HepG2 (cell line): ENCODE data around the gene ZNF212. TPM values are rescaled to one million over a fixed set of nuclear protein-coding genes. Genes with fewer than 3 reads are reported as not detected.

Source experiments
- ATAC-seq: fragments of 200-7000 bp; cut with Tn5 transposase; 3 replicates; pipeline ENCODE4 v1.9.1; 2020; ENCODE audit warnings: mild to moderate bottlenecking, moderate library complexity
- BruUV-seq: library from RNA; stranded (reverse); fragments of 400-500 nt; replicated peaks from 2 replicates; lab custom pipeline; 2021; lab: Mats Ljungman, UMichigan
- CTCF ChIA-PET: fragments of 300-600 bp; formaldehyde crosslinking; extraction: SDS; loops from one replicate; lab custom pipeline; 2021; ENCODE audit warnings: low total read pairs, inconsistent platforms, low intra/inter-chr PET ratio; lab: Yijun Ruan, JAX
- POLR2A ChIA-PET: fragments of 350-600 bp; sonication (Branson Sonifier 250); formaldehyde crosslinking; loops from one replicate; lab custom pipeline; 2020; ENCODE audit warnings: antibody characterized with exemption, inconsistent platforms; lab: Yijun Ruan, JAX
- DNase-seq: peaks from one replicate; pipeline ENCODE4 v3.0.0-alpha.2; 2015; ENCODE audit warnings: low spot score
- FAIRE-seq: peaks from 3 replicates; lab custom pipeline; 2011; peaks lifted over from hg19 to GRCh38; lab: Jason Lieb, UNC
- H2AFZ ChIP-seq: one replicate; pipeline ENCODE4 v1.6.1; 2011; ENCODE audit warnings: low read length, inconsistent platforms
- H3K27ac ChIP-seq: fragments of 300-600 bp; 3 replicates; pipeline ENCODE4 v1.8.0; 2011; ENCODE audit warnings: mixed run types, mild to moderate bottlenecking, mixed read lengths, low read length, inconsistent platforms; ENCODE audit not compliant: insufficient read depth; ENCODE audit errors: extremely low read length
- H3K27me3 ChIP-seq, 2 experiments: fragments of 200-600 bp in 1 of 2; 2 replicates in 1 of 2; 3 replicates in 1 of 2; pipeline versions ENCODE4 v1.6.0 to v1.8.0; 2011; ENCODE audit warnings: low read length in 2 of 2, mild to moderate bottlenecking in 2 of 2, moderate library complexity in 2 of 2, inconsistent platforms in 1 of 2; ENCODE audit not compliant: insufficient read depth in 2 of 2, control insufficient read depth in 1 of 2
- H3K36me3 ChIP-seq, 2 experiments: fragments of 200-600 bp in 1 of 2; replicated peaks in 1 of 2; 2 replicates in 1 of 2; 3 replicates in 1 of 2; pipeline versions ENCODE4 v1.5.1 to v1.8.0; 2011; ENCODE audit warnings: low read length in 2 of 2, inconsistent platforms in 1 of 2; ENCODE audit not compliant: insufficient read depth in 2 of 2, control insufficient read depth in 1 of 2
- H3K4me1 ChIP-seq: 2 replicates; pipeline ENCODE4 v1.5.1; 2012; ENCODE audit warnings: low read length, inconsistent platforms; ENCODE audit not compliant: insufficient read depth
- H3K4me2 ChIP-seq: 2 replicates; pipeline ENCODE4 v1.6.0; 2011; ENCODE audit warnings: low read depth, low read length, inconsistent platforms
- H3K4me3 ChIP-seq, 3 experiments: fragments of 200-600 bp in 1 of 3; sonication (generic), shearing (Covaris generic) in 1 of 3; replicated peaks in 1 of 3; 2 replicates each; pipeline ENCODE4 v1.5.1; 2011 to 2016; ENCODE audit warnings: low read length in 3 of 3, inconsistent platforms in 2 of 3, low read depth in 2 of 3, mild to moderate bottlenecking in 2 of 3, control low read depth in 1 of 3, mixed read lengths in 1 of 3; ENCODE audit not compliant: insufficient read depth in 1 of 3
- H3K79me2 ChIP-seq: one replicate; pipeline ENCODE4 v1.6.1; 2011; ENCODE audit warnings: low read length, inconsistent platforms; ENCODE audit not compliant: insufficient read depth
- H3K9ac ChIP-seq: 2 replicates; pipeline ENCODE4 v1.6.0; 2011; ENCODE audit warnings: mild to moderate bottlenecking, low read depth, low read length, inconsistent platforms; ENCODE audit not compliant: insufficient read depth
- H3K9me3 ChIP-seq: 2 replicates; pipeline ENCODE4 v1.5.1; 2012; ENCODE audit warnings: mild to moderate bottlenecking, low read length
- H4K20me1 ChIP-seq: 2 replicates; pipeline ENCODE4 v1.6.0; 2011; ENCODE audit warnings: inconsistent platforms, mild to moderate bottlenecking, low read length, moderate library complexity; ENCODE audit not compliant: insufficient read depth
- HES4 ChIP-seq: sonication (generic); formaldehyde crosslinking; IDR thresholded peaks from 2 replicates; pipeline ENCODE4 v1.9.0; 2021; ENCODE audit warnings: mild to moderate bottlenecking, missing genetic modification reagents, borderline replicate concordance
- HNRNPLL ChIP-seq: fragments of 200-400 bp; formaldehyde crosslinking; IDR thresholded peaks from 2 replicates; pipeline ENCODE4 v1.6.1; 2017; ENCODE audit warnings: mild to moderate bottlenecking, low read depth, low read length; ENCODE audit not compliant: poor library complexity, severe bottlenecking
- MED1 ChIP-seq: sonication (generic); formaldehyde crosslinking; IDR thresholded peaks from 2 replicates; pipeline ENCODE4 v1.4.0; 2020; ENCODE audit warnings: missing genetic modification reagents
- MED8 ChIP-seq: sonication (generic); formaldehyde crosslinking; IDR thresholded peaks from 2 replicates; pipeline ENCODE4 v1.8.1; 2023; ENCODE audit warnings: mild to moderate bottlenecking, missing genetic modification reagents; ENCODE audit not compliant: insufficient replicate concordance
- SIX1 ChIP-seq: sonication (generic); formaldehyde crosslinking; IDR thresholded peaks from 2 replicates; pipeline ENCODE4 v1.4.0; 2020; ENCODE audit warnings: missing genetic modification reagents, borderline replicate concordance
- THRA ChIP-seq: sonication (generic); formaldehyde crosslinking; IDR thresholded peaks from 2 replicates; pipeline ENCODE4 v1.4.0; 2020; ENCODE audit warnings: missing genetic modification reagents, borderline replicate concordance
- ZBTB3 ChIP-seq: sonication (generic); formaldehyde crosslinking; IDR thresholded peaks from 2 replicates; pipeline ENCODE4 v1.4.0; 2020; ENCODE audit warnings: low read depth, mild to moderate bottlenecking, moderate library complexity, missing genetic modification reagents, borderline replicate concordance
- ZBTB8A ChIP-seq: sonication (generic); formaldehyde crosslinking; IDR thresholded peaks from 2 replicates; pipeline ENCODE4 v1.4.0; 2020; ENCODE audit warnings: mild to moderate bottlenecking, low read depth, missing genetic modification reagents, borderline replicate concordance
- ZNF12 ChIP-seq: sonication (generic); formaldehyde crosslinking; IDR thresholded peaks from 2 replicates; pipeline ENCODE4 v1.5.0; 2020; ENCODE audit warnings: missing genetic modification reagents
- ZNF260 ChIP-seq: sonication (generic); formaldehyde crosslinking; IDR thresholded peaks from 2 replicates; pipeline ENCODE4 v1.4.0; 2020; ENCODE audit warnings: missing genetic modification reagents, low read depth, mild to moderate bottlenecking, borderline replicate concordance
- ZNF3 ChIP-seq: IDR thresholded peaks from 2 replicates; pipeline ENCODE4 v1.7.0; 2017; ENCODE audit warnings: inconsistent platforms
- ZNF563 ChIP-seq: sonication (generic); formaldehyde crosslinking; IDR thresholded peaks from 2 replicates; pipeline ENCODE4 v1.8.0; 2022; ENCODE audit warnings: mild to moderate bottlenecking, moderate library complexity, missing genetic modification reagents
- WGBS: methylation state at CpG from one replicate; pipeline ENCODE4 v1.1.6; 2017; ENCODE audit warnings: low lambda C conversion rate; 5-methylcytosine and 5-hydroxymethylcytosine counted together
- in situ Hi-C: cut with HindIII; loops from 2 replicates; pipeline ENCODE4 v1.10.0; 2017; ENCODE audit warnings: low pct_unique_long_range_greater_than_20kb; ENCODE audit not compliant: extremely low pct_ligation_motif_present
- intact Hi-C: fragments of 100-400 bp; cut with micrococcal nuclease; formaldehyde crosslinking; loops from one replicate; pipeline ENCODE4 v1.10.0; 2022; ENCODE audit not compliant: unreplicated experiment
- polyA plus RNA-seq, 8 experiments: library from polyadenylated mRNA; depleted of rRNA in 3 of 8; stranded (reverse) in 7 of 8; unstranded in 1 of 8; fragments of >200 nt; fragmentation: Illumina TruSeq in 4 of 8; extraction: Trizol in 4 of 8; gene quantifications; 2 replicates each; pipeline versions ENCODE4 v1.2.1 to v1.2.3, GENCODE V29; 2011 to 2016; ENCODE audit warnings: low read depth in 4 of 8, missing spikeins in 1 of 8, mixed read lengths in 1 of 8; ENCODE audit not compliant: insufficient read depth in 1 of 8
- total RNA-seq, 5 experiments: library from RNA; depleted of rRNA; stranded (reverse); fragments of >200 nt; fragmentation: Illumina TruSeq; extraction: Trizol; gene quantifications; 2 replicates each; pipeline ENCODE4 v1.2.3, GENCODE V29; 2016; ENCODE audit warnings: low read depth in 1 of 5
- TF ChIP-seq, protein P1 (sequence below): sonication (generic); formaldehyde crosslinking; IDR thresholded peaks from 2 replicates; pipeline ENCODE4 v1.4.0; 2020; ENCODE audit warnings: mild to moderate bottlenecking, missing genetic modification reagents
- TF ChIP-seq, protein P2 (sequence below): IDR thresholded peaks from 2 replicates; pipeline ENCODE4 v1.6.1; 2012; ENCODE audit warnings: inconsistent platforms

The ZNF212 gene
- total and polyA plus RNA-seq, 2 of the 13 experiments (the other 11 are each of a cell fraction or from before 2014, with no cell fraction given): 2.6 to 3.8 TPM

DNA sequence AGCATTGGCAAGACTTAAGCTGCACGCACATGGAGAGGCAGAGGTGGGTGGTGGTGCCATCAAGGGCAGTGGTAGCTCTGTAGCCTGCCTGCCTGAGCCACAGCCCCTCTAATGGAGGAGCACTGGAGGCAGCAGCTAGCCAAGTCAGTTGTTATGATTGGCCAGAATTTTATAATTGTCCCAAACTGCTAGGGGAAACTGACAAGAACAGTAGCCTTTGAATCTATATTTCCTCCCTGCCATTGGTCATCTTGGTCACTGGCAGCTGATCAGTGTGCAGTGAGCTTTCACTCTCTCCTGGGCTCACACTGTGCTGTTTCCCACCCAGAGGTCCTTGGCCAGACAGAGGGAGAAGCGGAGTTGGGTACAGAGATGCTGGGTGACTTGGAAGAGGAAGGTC lies 12.9 kb downstream of the ZNF212 start:
- Histone ChIP-seq H3K9ac (no peak overlapping the region), H3K36me3 (peaks cover 27 to 41% of the 10 kb centered on the region in 2 experiments), H3K27ac (no peak overlapping the region), H3K27me3 (no peaks in the 10 kb centered on the region), H3K4me1 (no peaks in the 10 kb centered on the region), H2AFZ (no peak overlapping the region), H3K79me2 (peaks cover 2% of the 10 kb centered on the region), H4K20me1 (no peaks in the 10 kb centered on the region), H3K4me3 (no peak overlapping the region), H3K4me2 (no peak overlapping the region), H3K9me3 (no peaks in the 10 kb centered on the region)
- ChIA-PET CTCF (no interaction called here), POLR2A (no interaction called here)
- 100% methylated on average over 1 of the region's 2 CpGs for WGBS
- TF ChIP-seq ZBTB3 (CRISPR knock-in tag): no peak
- TF ChIP-seq HES4 (CRISPR knock-in tag): no peak
- no peak for TF ChIP-seq ZBTB8A (CRISPR knock-in tag)
- TF ChIP-seq MED8 (CRISPR knock-in tag): no peak
- no peak for TF ChIP-seq THRA (CRISPR knock-in tag)
- TF ChIP-seq SIX1 (CRISPR knock-in tag): no peak
- TF ChIP-seq ZNF260 (CRISPR knock-in tag): no peak
- no peak for TF ChIP-seq ZNF3 (CRISPR knock-in tag)
- TF ChIP-seq ZNF563 (CRISPR knock-in tag): no peak
- TF ChIP-seq, protein P1, sequence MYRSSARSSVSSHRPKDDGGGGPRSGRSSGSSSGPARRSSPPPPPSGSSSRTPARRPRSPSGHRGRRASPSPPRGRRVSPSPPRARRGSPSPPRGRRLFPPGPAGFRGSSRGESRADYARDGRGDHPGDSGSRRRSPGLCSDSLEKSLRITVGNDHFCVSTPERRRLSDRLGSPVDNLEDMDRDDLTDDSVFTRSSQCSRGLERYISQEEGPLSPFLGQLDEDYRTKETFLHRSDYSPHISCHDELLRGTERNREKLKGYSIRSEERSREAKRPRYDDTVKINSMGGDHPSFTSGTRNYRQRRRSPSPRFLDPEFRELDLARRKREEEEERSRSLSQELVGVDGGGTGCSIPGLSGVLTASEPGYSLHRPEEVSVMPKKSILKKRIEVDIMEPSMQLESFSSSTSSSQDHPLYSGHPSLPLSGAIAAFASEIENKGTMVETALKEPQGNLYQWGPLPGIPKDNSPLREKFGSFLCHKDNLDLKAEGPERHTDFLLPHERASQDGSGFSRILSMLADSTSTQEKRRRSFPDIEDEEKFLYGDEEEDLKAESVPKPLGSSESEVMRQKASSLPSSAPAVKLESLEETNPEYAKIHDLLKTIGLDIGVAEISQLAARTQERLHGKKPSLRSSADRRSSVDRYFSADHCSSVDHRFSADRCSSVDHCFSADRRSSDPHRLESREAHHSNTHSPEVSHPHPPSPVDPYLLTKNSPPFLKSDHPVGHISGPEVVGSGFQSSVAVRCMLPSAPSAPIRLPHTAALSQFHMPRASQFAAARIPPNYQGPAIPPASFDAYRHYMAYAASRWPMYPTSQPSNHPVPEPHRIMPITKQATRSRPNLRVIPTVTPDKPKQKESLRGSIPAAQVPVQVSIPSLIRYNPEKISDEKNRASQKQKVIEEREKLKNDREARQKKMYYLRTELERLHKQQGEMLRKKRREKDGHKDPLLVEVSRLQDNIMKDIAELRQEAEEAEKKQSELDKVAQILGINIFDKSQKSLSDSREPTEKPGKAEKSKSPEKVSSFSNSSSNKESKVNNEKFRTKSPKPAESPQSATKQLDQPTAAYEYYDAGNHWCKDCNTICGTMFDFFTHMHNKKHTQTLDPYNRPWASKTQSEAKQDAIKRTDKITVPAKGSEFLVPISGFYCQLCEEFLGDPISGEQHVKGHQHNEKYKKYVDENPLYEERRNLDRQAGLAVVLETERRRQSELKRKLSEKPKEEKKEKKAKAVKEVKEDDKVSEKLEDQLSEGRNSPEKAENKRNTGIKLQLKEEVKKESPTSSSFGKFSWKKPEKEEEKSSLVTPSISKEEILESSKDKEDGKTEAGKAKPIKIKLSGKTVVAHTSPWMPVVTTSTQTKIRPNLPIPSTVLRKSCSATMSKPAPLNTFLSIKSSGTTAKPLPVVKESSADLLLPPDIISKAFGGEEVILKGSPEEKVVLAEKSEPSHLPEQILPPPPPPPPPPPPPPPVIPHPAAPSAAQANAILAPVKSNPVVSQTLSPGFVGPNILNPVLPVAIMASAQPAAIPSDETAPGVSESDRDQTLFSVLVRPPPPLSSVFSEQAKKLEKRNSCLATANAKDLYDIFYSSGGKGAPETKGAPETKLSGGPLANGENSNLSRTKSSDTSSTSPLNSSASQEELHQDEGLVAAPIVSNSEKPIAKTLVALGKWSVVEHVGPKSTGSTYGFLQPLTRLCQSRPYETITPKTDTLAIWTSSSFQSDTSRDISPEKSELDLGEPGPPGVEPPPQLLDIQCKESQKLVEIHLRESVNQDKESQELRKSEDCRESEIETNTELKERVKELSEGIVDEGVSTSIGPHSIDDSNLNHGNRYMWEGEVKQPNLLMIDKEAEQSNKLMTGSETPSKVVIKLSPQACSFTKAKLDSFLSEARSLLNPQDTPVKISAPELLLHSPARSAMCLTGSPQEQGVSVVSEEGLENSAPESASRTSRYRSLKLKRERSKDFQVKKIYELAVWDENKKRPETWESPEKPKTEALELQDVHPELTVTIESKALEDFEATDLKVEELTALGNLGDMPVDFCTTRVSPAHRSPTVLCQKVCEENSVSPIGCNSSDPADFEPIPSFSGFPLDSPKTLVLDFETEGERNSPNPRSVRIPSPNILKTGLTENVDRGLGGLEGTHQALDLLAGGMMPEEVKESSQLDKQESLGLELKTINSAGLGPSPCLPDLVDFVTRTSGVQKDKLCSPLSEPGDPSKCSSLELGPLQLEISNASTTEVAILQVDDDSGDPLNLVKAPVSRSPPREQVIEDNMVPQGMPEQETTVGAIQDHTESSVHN (CRISPR knock-in tag): no peak
- TF ChIP-seq, protein P2, sequence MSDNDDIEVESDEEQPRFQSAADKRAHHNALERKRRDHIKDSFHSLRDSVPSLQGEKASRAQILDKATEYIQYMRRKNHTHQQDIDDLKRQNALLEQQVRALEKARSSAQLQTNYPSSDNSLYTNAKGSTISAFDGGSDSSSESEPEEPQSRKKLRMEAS: no peak
- TF ChIP-seq ZNF12: no peak
- no peak for TF ChIP-seq MED1 (CRISPR knock-in tag)
- no peak for TF ChIP-seq HNRNPLL
- BruUV-seq: no TSS peak
- intact Hi-C loops: no loop called here
- DNase-seq (no peak), FAIRE-seq (no peak), ATAC-seq (no peak)
- in situ Hi-C loops: no loop called here
